NCI-H446 treated with DMSO at 0.1 percent for 48 hours (cell line): ENCODE measurements around the gene MME.

Experiments
- DNase-seq: peaks from one replicate; lab custom pipeline; 2025; lab: John Stamatoyannopoulos, UW

The MME gene

GRCh38 chr3:155149494-155149893, 69.4 kb downstream of the MME start:
- DNase-seq: no peak

GRCh38 chr3:155153242-155154186, 73.4 kb downstream of the MME start:
- DNase-seq: no peak

- no peak for DNase-seq
Observed at GRCh38 chr3:155154255-155154654, 74.1 kb downstream of the MME start.

GRCh38 chr3:155158346-155159037, 78.4 kb downstream of the MME start:
- no peak for DNase-seq

GRCh38 chr3:155159301-155159700, 79.2 kb downstream of the MME start:
- no peak for DNase-seq

- DNase-seq: no peak
Observed at GRCh38 chr3:155161640-155162292, 81.6 kb downstream of the MME start.

GRCh38 chr3:155164306-155164705, 84.2 kb downstream of the MME start:
- no peak for DNase-seq

GRCh38 chr3:155166441-155166840, 86.3 kb downstream of the MME start:
- DNase-seq: no peak

- no peak for DNase-seq
Observed at GRCh38 chr3:155169197-155169596, 89.1 kb downstream of the MME start.

- no peak for DNase-seq
Observed at GRCh38 chr3:155173771-155174170, 93.7 kb downstream of the MME start.

GRCh38 chr3:155178810-155179436, 98.8 kb downstream of the MME start:
- no peak for DNase-seq

- no peak for DNase-seq
Observed at GRCh38 chr3:155179437-155179827, 99.3 kb downstream of the MME start.

- no peak for DNase-seq
Observed at GRCh38 chr3:155179966-155180757, 100.0 kb downstream of the MME start.

GRCh38 chr3:155182467-155182866, 102.3 kb downstream of the MME start:
- no peak for DNase-seq

- no peak for DNase-seq
Observed at GRCh38 chr3:155184011-155184410, 103.9 kb downstream of the MME start.

- no peak for DNase-seq
Observed at GRCh38 chr3:155185631-155186071, 105.5 kb downstream of the MME start.

- no peak for DNase-seq
Observed at GRCh38 chr3:155188031-155188430, 107.9 kb downstream of the MME start.

- no peak for DNase-seq
Observed at GRCh38 chr3:155189478-155189877, 109.4 kb downstream of the MME start.

- no peak for DNase-seq
Observed at GRCh38 chr3:155190691-155191090, 110.6 kb downstream of the MME start.

- no peak for DNase-seq
Observed at GRCh38 chr3:155192957-155193746, 113.0 kb downstream of the MME start.

GRCh38 chr3:155193868-155194267, 113.7 kb downstream of the MME start:
- DNase-seq: no peak
